GM12878 (cell line): ENCODE results near the gene SEM1.

Source experiments
- CHD1 ChIP-seq: IDR thresholded peaks from 2 replicates; pipeline ENCODE4 v1.6.1; 2012; ENCODE audit warnings: low read depth, low read length, improper control_type of control experiment
- EP300 ChIP-seq, 2 experiments: fragments of 150-350 bp in 1 of 2; IDR thresholded peaks; 2 replicates each; pipeline ENCODE4 v1.6.1; 2011 to 2012; ENCODE audit warnings: low read depth in 2 of 2, low read length in 2 of 2, borderline replicate concordance in 1 of 2, improper control_type of control experiment in 1 of 2, inconsistent platforms in 1 of 2; ENCODE audit not compliant: control insufficient read depth in 1 of 2
- EZH2 ChIP-seq: IDR thresholded peaks from 2 replicates; pipeline ENCODE4 v1.6.1; 2012; ENCODE audit warnings: low read depth, mild to moderate bottlenecking, control low read depth, inconsistent platforms, low read length, borderline replicate concordance; ENCODE audit not compliant: control insufficient read depth
- MXI1 ChIP-seq: fragments of 150-350 bp; IDR thresholded peaks from 2 replicates; pipeline ENCODE4 v1.6.1; 2011; ENCODE audit warnings: low read depth, mild to moderate bottlenecking, inconsistent platforms, low read length, improper control_type of control experiment
- NFYA ChIP-seq: IDR thresholded peaks from 2 replicates; pipeline ENCODE4 v1.6.1; 2011; ENCODE audit warnings: low read depth, mild to moderate bottlenecking, low read length, improper control_type of control experiment, borderline replicate concordance
- POLR2A ChIP-seq: IDR thresholded peaks from 2 replicates; pipeline ENCODE4 v1.6.1; 2011; ENCODE audit warnings: low read depth, mild to moderate bottlenecking, low read length
- SIN3A ChIP-seq: IDR thresholded peaks from 2 replicates; pipeline ENCODE4 v1.6.1; 2012; ENCODE audit warnings: low read depth, low read length, improper control_type of control experiment
- TF ChIP-seq, protein P1 (sequence below), 3 experiments: IDR thresholded peaks in 2 of 3; conservative IDR thresholded peaks in 1 of 3; 2 replicates each; pipeline ENCODE4 v1.5.1; 2011; ENCODE audit warnings: low read depth in 3 of 3, low read length in 3 of 3, mild to moderate bottlenecking in 3 of 3, control low read depth in 2 of 3, moderate library complexity in 2 of 3, inconsistent platforms in 1 of 3, mixed read lengths in 1 of 3; ENCODE audit not compliant: control insufficient read depth in 2 of 3, insufficient read depth in 1 of 3; ENCODE audit errors: extremely low read depth in 1 of 3

DNA sequence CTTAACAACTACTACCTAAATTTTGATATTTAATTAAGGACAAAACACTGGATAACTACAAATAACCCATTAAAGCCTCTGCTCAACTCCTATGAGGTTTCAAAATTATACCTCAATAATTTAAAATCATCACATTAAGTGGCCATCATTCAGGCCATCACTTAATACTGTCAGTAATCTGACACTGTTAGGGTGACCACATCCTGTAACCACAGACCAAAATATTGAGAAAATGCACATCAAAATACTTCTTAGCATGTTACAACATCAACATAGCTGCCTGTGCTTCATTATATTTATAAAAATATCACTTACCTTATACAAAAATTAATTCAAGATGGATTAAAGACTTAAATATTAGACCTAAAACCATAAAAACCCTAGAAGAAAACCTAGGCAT, 23.3 kb downstream of the SEM1 start:
- TF ChIP-seq EP300 (IDR thresholded peaks at IDR 0.05; ENCODE audit: borderline replicate concordance in 1 of 2, control insufficient read depth in 1 of 2, low read depth in 2 of 2, low read length in 2 of 2) (no peak), EZH2 (no peak), NFYA (no peak), POLR2A (no peak), CHD1 (no peak), SIN3A (no peak), MXI1 (no peak)
- TF ChIP-seq, protein P1, sequence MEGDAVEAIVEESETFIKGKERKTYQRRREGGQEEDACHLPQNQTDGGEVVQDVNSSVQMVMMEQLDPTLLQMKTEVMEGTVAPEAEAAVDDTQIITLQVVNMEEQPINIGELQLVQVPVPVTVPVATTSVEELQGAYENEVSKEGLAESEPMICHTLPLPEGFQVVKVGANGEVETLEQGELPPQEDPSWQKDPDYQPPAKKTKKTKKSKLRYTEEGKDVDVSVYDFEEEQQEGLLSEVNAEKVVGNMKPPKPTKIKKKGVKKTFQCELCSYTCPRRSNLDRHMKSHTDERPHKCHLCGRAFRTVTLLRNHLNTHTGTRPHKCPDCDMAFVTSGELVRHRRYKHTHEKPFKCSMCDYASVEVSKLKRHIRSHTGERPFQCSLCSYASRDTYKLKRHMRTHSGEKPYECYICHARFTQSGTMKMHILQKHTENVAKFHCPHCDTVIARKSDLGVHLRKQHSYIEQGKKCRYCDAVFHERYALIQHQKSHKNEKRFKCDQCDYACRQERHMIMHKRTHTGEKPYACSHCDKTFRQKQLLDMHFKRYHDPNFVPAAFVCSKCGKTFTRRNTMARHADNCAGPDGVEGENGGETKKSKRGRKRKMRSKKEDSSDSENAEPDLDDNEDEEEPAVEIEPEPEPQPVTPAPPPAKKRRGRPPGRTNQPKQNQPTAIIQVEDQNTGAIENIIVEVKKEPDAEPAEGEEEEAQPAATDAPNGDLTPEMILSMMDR (IDR thresholded peaks at IDR 0.05 in 2 of 3, conservative IDR thresholded peaks at IDR 0.05 in 1 of 3; ENCODE audit: control insufficient read depth in 2 of 3, extremely low read depth in 1 of 3, insufficient read depth in 1 of 3, low read depth in 3 of 3, low read length in 3 of 3) = no peak
